Urinary bladder (tissue), 4 donors: ENCODE measurements around the gene KPNA3. TPM values are rescaled to one million over a fixed set of nuclear protein-coding genes. Genes with fewer than 3 reads are reported as not detected.

Experiments
- DNase-seq: peaks from one replicate; pipeline ENCODE4 v3.0.0-alpha.2; 2015; ENCODE audit errors: extremely low spot score
- H3K27ac ChIP-seq: one replicate; pipeline ENCODE4 v1.5.1; 2013; ENCODE audit warnings: low read depth, mild to moderate bottlenecking, moderate library complexity
- H3K36me3 ChIP-seq: one replicate; pipeline ENCODE4 v1.6.1; 2013; ENCODE audit warnings: mild to moderate bottlenecking, moderate library complexity; ENCODE audit not compliant: insufficient read depth
- H3K4me1 ChIP-seq: one replicate; pipeline ENCODE4 v1.6.1; 2013; ENCODE audit warnings: mild to moderate bottlenecking, moderate library complexity; ENCODE audit not compliant: insufficient read depth
- H3K4me3 ChIP-seq: one replicate; pipeline ENCODE4 v1.5.1; 2013; ENCODE audit warnings: low read depth, low read length
- WGBS: extraction: QIAGEN DNeasy Blood & Tissue Kit; methylation state at CpG from one replicate; pipeline ENCODE4 v1.1.7; 2013; 5-methylcytosine and 5-hydroxymethylcytosine counted together
- polyA plus RNA-seq: library from polyadenylated mRNA; stranded (reverse); fragments of 200-250 nt; gene quantifications from one replicate; pipeline ENCODE4 v1.2.3, GENCODE V29; 2013
- total RNA-seq: library from RNA; depleted of rRNA; stranded (reverse); fragments of >200 nt; gene quantifications from one replicate; pipeline ENCODE4 v1.2.3, GENCODE V29; 2014
- donor health status: healthy with polysubstance abuse.
- donor health status: healthy.

KPNA3 gene
- total and polyA plus RNA-seq, 2 donors = 27.1 to 37.5 TPM

- WGBS = 60% methylated on average over 5 of the region's 5 CpGs
- DNase-seq = no peak
Measured at GRCh38 chr13:49669735-49670309, 122.7 kb downstream of the KPNA3 start.

GRCh38 chr13:49667773-49668172 is 124.7 kb downstream of the KPNA3 start:
- no peak for DNase-seq
- Histone ChIP-seq H3K4me1 (no peaks in the 10 kb centered on the region), H3K4me3 (no peak overlapping the region), H3K36me3 (peaks cover 4% of the 10 kb centered on the region), H3K27ac (no peak overlapping the region)
- WGBS = 81% methylated on average over 2 of the region's 2 CpGs

More at GRCh38 chr13:49669735-49670309, 122.7 kb downstream of the KPNA3 start:
- Histone ChIP-seq H3K4me3 (no peak overlapping the region), H3K36me3 (peaks cover 4% of the 10 kb centered on the region), H3K27ac (no peak overlapping the region), H3K4me1 (no peaks in the 10 kb centered on the region)

DNA sequence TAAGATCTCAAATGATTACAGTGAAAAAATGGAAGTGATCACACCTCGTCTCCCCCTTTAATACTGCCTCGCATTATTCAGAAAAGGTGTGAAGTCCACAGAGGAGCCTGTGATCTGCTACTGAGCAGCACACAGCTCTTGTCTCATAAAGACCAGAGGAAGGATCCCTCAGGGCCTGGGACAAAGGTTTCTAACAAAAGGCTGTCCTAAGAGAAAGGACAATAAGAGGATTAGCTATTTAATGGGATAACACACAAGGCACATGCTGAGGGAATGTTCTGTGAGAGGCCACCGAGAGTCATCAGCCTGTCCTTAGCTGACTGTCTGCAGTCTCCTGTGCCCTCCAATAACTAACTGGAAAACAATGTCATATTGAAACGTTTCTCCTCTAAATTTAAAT is 127.9 kb downstream of the KPNA3 start:
- WGBS = 89% methylated on average over 4 of the region's 4 CpGs
- Histone ChIP-seq H3K4me3 (no peak overlapping the region), H3K4me1 (no peaks in the 10 kb centered on the region), H3K27ac (no peak overlapping the region), H3K36me3 (peaks cover 4% of the 10 kb centered on the region)
- no peak for DNase-seq

DNA sequence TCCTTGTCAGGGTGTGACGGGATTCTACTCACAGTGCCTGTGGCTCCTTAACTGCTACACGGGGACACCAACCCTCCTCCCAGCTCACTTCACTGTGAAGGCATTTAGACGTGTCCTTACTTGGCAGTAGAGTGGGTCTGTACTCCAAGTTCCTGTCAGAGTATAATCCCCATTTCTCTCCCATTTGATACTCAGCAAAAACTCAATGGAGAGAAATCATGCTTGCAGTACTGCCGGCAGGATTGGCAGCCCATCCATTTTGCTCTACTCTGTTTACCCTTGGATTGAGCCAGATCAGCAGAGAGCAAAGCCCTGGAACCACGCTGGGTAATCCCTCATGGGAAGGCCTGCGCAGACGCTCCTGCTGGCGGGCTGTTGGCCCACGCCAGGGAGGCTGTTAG is 135.2 kb downstream of the KPNA3 start:
- H3K4me1 ChIP-seq = no peaks in the 10 kb centered on the region
- DNase-seq = no peak
- H3K27ac ChIP-seq = no peak overlapping the region
- H3K4me3 ChIP-seq = no peak overlapping the region
- 42% methylated on average over 9 of the region's 9 CpGs for WGBS
- no peaks in the 10 kb centered on the region for H3K36me3 ChIP-seq

DNA sequence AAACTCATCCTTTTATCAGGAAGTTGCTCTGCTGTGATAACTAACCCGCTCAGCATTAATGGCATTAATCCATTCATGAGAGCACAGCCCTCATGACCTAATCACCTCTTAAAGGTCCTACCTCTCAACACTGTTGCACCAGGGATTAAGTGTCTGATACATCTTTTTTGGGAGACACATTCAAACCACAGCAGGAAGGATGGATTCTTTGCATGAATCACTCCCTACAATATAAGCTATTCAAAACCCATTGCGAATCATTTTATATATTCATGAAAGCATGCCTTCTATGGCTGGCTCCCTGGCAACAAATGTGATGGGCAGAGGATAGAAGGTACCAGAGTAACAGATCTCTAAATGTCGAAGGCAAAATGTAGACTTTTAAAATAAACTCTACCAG is 136.6 kb downstream of the KPNA3 start:
- no peaks in the 10 kb centered on the region for H3K4me1 ChIP-seq
- H3K27ac ChIP-seq = no peak overlapping the region
- DNase-seq = no peak
- no peaks in the 10 kb centered on the region for H3K36me3 ChIP-seq
- WGBS = 68% methylated on average over 3 of the region's 3 CpGs
- H3K4me3 ChIP-seq = no peak overlapping the region

- no peaks in the 10 kb centered on the region for H3K36me3 ChIP-seq
- WGBS = 73% methylated on average over 3 of the region's 3 CpGs
- no peak overlapping the region for H3K27ac ChIP-seq
- H3K4me3 ChIP-seq = no peak overlapping the region
- H3K4me1 ChIP-seq = no peaks in the 10 kb centered on the region
- DNase-seq = no peak
Measured at GRCh38 chr13:49654011-49654410, 138.5 kb downstream of the KPNA3 start.

GRCh38 chr13:49653478-49653877 is 139.0 kb downstream of the KPNA3 start:
- Histone ChIP-seq H3K4me3 (no peak overlapping the region), H3K4me1 (no peaks in the 10 kb centered on the region), H3K36me3 (no peaks in the 10 kb centered on the region), H3K27ac (no peak overlapping the region)
- DNase-seq = no peak

DNA sequence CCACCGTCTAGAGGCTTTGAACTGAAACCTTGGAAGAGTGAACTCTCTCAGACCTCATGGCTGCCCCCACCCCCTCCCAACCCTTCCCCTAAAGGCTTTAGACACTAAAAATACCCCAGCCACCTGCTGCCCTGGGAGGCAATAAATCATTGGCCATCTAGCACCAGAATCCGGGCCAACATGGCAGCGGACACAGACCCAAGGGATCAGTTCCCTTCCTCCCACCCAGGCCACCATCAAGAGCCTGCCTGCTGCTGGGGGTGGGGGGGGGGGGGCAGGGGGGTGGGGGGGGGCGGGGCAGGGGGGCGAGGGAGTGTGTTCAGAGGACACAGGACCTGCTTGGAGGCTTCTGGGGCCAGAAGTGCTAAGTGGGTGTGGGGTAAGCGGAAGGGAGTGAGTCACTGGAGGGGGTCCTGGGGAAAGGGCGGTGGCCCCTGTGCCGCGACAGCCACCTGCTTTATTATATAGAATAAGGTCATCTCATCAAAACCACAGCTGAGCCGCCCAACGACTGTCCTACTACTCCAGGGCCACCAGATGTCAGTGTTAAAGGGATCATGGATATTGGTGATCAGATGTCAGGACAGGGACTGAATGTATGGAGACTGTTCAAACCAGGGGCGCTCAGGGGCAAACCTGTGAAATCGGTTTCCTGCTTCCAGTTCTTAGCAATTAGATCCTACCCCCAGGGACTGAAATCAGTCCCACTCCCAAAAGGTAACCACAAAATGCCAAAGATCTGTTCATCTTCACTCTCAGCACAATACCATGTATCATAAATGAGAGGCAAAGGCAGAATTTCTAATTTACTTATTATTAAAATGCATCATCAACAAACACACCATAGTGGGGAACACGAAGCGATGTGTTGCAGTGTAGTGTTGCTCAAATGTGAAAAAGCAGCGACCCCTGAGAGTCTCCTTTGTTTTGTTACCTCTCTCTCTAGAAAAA is 139.9 kb downstream of the KPNA3 start:
- 42% methylated on average over 16 of the region's 16 CpGs for WGBS
- Histone ChIP-seq H3K36me3 (no peaks in the 10 kb centered on the region), H3K27ac (no peak overlapping the region), H3K4me1 (no peaks in the 10 kb centered on the region), H3K4me3 (no peak overlapping the region)
- no peak for DNase-seq

- no peaks in the 10 kb centered on the region for H3K4me1 ChIP-seq
Measured at GRCh38 chr13:49651570-49652354, 140.7 kb downstream of the KPNA3 start.

GRCh38 chr13:49649963-49650312 is 142.5 kb downstream of the KPNA3 start:
- no peak overlapping the region for H3K27ac ChIP-seq
- H3K36me3 ChIP-seq = no peaks in the 10 kb centered on the region
- no peak overlapping the region for H3K4me3 ChIP-seq
- DNase-seq = no peak
- 56% methylated on average over 2 of the region's 2 CpGs for WGBS
- H3K4me1 ChIP-seq = no peaks in the 10 kb centered on the region

More at GRCh38 chr13:49651570-49652354, 140.7 kb downstream of the KPNA3 start:
- no peaks in the 10 kb centered on the region for H3K36me3 ChIP-seq
- no peak overlapping the region for H3K27ac ChIP-seq
- WGBS = 82% methylated on average over 17 of the region's 17 CpGs
- no peak overlapping the region for H3K4me3 ChIP-seq
- no peak for DNase-seq

Other genes starting within 250 kb of the KPNA3 start
- gene RCBTB1, start 207.1 kb downstream of the KPNA3 start, total RNA-seq = 13.1 TPM
- 10.6 TPM for gene RCBTB1, start 207.1 kb downstream of the KPNA3 start, polyA plus RNA-seq
- gene ARL11, start 164.2 kb downstream of the KPNA3 start, total RNA-seq = 0.69 TPM
- 0.67 TPM for gene ARL11, start 164.2 kb downstream of the KPNA3 start, polyA plus RNA-seq
- gene EBPL, start 101.2 kb downstream of the KPNA3 start, total RNA-seq = 38.2 TPM
- gene EBPL, start 101.2 kb downstream of the KPNA3 start, polyA plus RNA-seq = 54.5 TPM
- gene SPRYD7, start 143.7 kb upstream of the KPNA3 start, total RNA-seq = 6.7 TPM
- gene SPRYD7, start 143.7 kb upstream of the KPNA3 start, polyA plus RNA-seq = 9.1 TPM
- 49.6 TPM for gene TRIM13, start 204.4 kb upstream of the KPNA3 start, total RNA-seq
- 16.1 TPM for gene TRIM13, start 204.4 kb upstream of the KPNA3 start, polyA plus RNA-seq
- 3.5 TPM for gene KCNRG, start 222.8 kb upstream of the KPNA3 start, total RNA-seq
- gene KCNRG, start 222.8 kb upstream of the KPNA3 start, polyA plus RNA-seq = 0.68 TPM